Prostate gland (tissue), 2 donors: ENCODE data around the gene CRADD. TPM values are rescaled to one million over a fixed set of nuclear protein-coding genes. Genes with fewer than 3 reads are reported as not detected.
A peak's percentile ranks its signal among the peaks of the same experiment; 100 is the strongest.

ENCODE experiments used
- DNase-seq: peaks from one replicate; pipeline ENCODE4 v3.0.0-alpha.2; 2019; ENCODE audit warnings: low spot score
- H3K27ac ChIP-seq, 2 donors: fragments of 200-600 bp; sonication (generic); 2 replicates each; pipeline ENCODE4 v1.5.1; 2017 to 2019
- H3K27me3 ChIP-seq: fragments of 200-600 bp; sonication (generic); replicated peaks from 2 replicates; pipeline ENCODE4 v1.5.1; 2019; ENCODE audit not compliant: insufficient read depth
- H3K36me3 ChIP-seq, 2 donors: fragments of 200-600 bp; sonication (generic); 1 replicate in 1 of 2; 2 replicates in 1 of 2; pipeline versions ENCODE4 v1.5.1 to v1.8.1; 2017 to 2019
- H3K4me1 ChIP-seq: fragments of 200-600 bp; sonication (generic); replicated peaks from 2 replicates; pipeline ENCODE4 v1.5.1; 2019
- H3K4me3 ChIP-seq, 2 donors: fragments of 200-600 bp; sonication (generic); 2 replicates each; pipeline ENCODE4 v1.5.1; 2017 to 2019
- H3K9me3 ChIP-seq: fragments of 200-600 bp; sonication (generic); 2 replicates; pipeline ENCODE4 v1.5.1; 2017
- CTCF ChIP-seq, 4 experiments: fragments of 200-600 bp in 2 of 4; fragments of 450-650 bp in 2 of 4; sonication (generic) in 2 of 4; IDR thresholded peaks; 1 replicate in 3 of 4; 2 replicates in 1 of 4; pipeline ENCODE4 v1.5.1; 2016 to 2019; ENCODE audit warnings: antibody characterized with exemption in 4 of 4, mild to moderate bottlenecking in 2 of 4, moderate library complexity in 2 of 4
- POLR2A ChIP-seq: fragments of 450-650 bp; IDR thresholded peaks from one replicate; pipeline ENCODE4 v1.6.1; 2016; ENCODE audit warnings: antibody characterized with exemption, mild to moderate bottlenecking
- POLR2AphosphoS5 ChIP-seq: sonication (generic); formaldehyde crosslinking; IDR thresholded peaks from one replicate; pipeline ENCODE4 v1.6.1; 2017; ENCODE audit warnings: antibody characterized with exemption
- WGBS: methylation state at CpG from one replicate; pipeline ENCODE4 v1.1.5; 2018; 5-methylcytosine and 5-hydroxymethylcytosine counted together
- intact Hi-C: fragments of 100-400 bp; cut with DNase I; formaldehyde crosslinking; loops from one replicate; pipeline ENCODE4 v1.14.2; 2022
- total RNA-seq, 2 donors: library from RNA; depleted of rRNA; stranded (reverse); fragments of >200 nt; gene quantifications; one replicate each; pipeline ENCODE4 v1.1.0, GENCODE V29; 2016

Gene CRADD
- total RNA-seq, 2 donors from 2014 or later: 38.9 to 42.4 TPM

- H3K4me1 ChIP-seq: no peaks in the 10 kb centered on the region
- H3K36me3 ChIP-seq: no peaks in the 10 kb centered on the region
- DNase-seq: no peak
- no peaks in the 10 kb centered on the region for H3K9me3 ChIP-seq
- intact Hi-C loops: no loop called here
- H3K4me3 ChIP-seq: no peak overlapping the region
- no peak overlapping the region for H3K27ac ChIP-seq
- no peak for TF ChIP-seq POLR2A
- no peak for TF ChIP-seq CTCF (IDR thresholded peaks at IDR 0.05)
- TF ChIP-seq POLR2AphosphoS5: no peak
- WGBS: 94% methylated on average over 2 of the region's 2 CpGs
- no peaks in the 10 kb centered on the region for H3K27me3 ChIP-seq
Measured at GRCh38 chr12:93756288-93756687, 79.1 kb downstream of the CRADD start.

GRCh38 chr12:93757792-93758694, 80.9 kb downstream of the CRADD start:
- intact Hi-C loops: no loop called here
- no peak for DNase-seq
- H3K36me3 ChIP-seq: no peaks in the 10 kb centered on the region
- H3K9me3 ChIP-seq: no peaks in the 10 kb centered on the region
- no peaks in the 10 kb centered on the region for H3K4me1 ChIP-seq
- peak overlapping the region in 1 of 2 donors; percentile 64 for H3K27ac ChIP-seq
- H3K27me3 ChIP-seq: no peaks in the 10 kb centered on the region
- no peak overlapping the region for H3K4me3 ChIP-seq
- WGBS: 84% methylated on average over 1 of the region's 1 CpG
- no peak for TF ChIP-seq CTCF (IDR thresholded peaks at IDR 0.05)
- no peak for TF ChIP-seq POLR2AphosphoS5
- no peak for TF ChIP-seq POLR2A

- no peak for DNase-seq
- Histone ChIP-seq H3K27me3 (no peaks in the 10 kb centered on the region), H3K36me3 (no peaks in the 10 kb centered on the region), H3K4me3 (no peak overlapping the region), H3K4me1 (no peaks in the 10 kb centered on the region), H3K27ac (peak overlapping the region; percentile 1 to 64), H3K9me3 (no peaks in the 10 kb centered on the region)
- 21% methylated on average over 1 of the region's 1 CpG for WGBS
- peak; percentile 54 for TF ChIP-seq POLR2AphosphoS5
- TF ChIP-seq CTCF (IDR thresholded peaks at IDR 0.05): no peak
- intact Hi-C loops: no loop called here
Measured at GRCh38 chr12:93758801-93759373, 81.7 kb downstream of the CRADD start.

GRCh38 chr12:93759512-93760081, 82.4 kb downstream of the CRADD start:
- intact Hi-C loops: loop anchor here (10.0 kb wide), 1 partner anchor 215 kb away; no protein-coding TSS in a partner anchor
- H3K4me3 ChIP-seq: no peak overlapping the region
- no peaks in the 10 kb centered on the region for H3K36me3 ChIP-seq
- peak overlapping the region; percentile 1 to 64 for H3K27ac ChIP-seq
- no peak for DNase-seq
- no peaks in the 10 kb centered on the region for H3K27me3 ChIP-seq
- no peaks in the 10 kb centered on the region for H3K4me1 ChIP-seq
- H3K9me3 ChIP-seq: no peaks in the 10 kb centered on the region
- 44% methylated on average over 2 of the region's 2 CpGs for WGBS
- TF ChIP-seq CTCF (IDR thresholded peaks at IDR 0.05): no peak
- no peak for TF ChIP-seq POLR2AphosphoS5
- TF ChIP-seq POLR2A: no peak
